ENCODE data around the gene DPEP3.

The DPEP3 gene

DNA sequence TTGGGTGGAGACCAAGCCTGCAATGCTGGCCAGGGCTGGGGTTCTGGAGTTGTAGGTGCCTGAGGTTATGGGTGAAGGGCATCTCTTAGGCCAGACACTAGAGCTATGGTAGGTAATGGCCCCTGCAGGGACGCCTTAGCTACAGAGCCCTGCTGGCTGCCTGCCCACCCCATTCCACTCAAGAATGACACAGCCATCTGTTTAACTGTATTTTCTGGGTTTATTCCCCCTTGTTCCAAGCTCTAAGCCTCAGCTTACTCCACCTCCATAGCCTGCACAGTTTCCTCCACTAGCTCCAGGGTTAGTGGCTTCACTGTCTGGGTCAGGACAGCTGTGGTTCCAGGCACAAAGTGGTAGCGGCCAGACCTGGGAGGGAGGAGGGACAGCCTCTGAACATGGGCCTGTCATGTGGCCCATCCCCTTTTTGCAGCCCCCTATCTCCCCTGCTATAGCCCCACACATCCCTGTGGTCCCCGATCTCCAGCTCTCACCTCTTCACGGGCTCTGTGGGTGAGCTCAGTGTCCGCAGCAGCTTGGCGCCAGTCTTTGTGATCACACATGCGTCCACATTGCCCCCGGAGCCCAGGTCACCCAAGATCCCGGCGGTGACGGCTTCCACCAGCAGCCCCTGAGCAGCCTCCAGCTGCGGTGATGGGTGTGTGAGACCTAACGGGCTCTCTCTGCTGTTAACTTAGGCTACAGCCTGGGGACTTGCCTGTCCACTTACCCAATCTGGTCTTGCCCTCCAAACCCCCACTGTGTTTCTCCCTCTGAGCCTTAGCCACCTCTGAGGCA lies 45.8 kb downstream of the DPEP3 start:
- no peaks in the 10 kb centered on the region for H3K9me3 ChIP-seq (ENCODE audit: insufficient read depth, low read depth, low read length)
- H3K36me3 ChIP-seq (ENCODE audit: insufficient read depth, low read length) = peaks cover 12% of the 10 kb centered on the region
- H3K27ac ChIP-seq (ENCODE audit: low read depth, low read length) = no peak overlapping the region
- H3K4me1 ChIP-seq (ENCODE audit: insufficient read depth, low read length) = peaks cover 4% of the 10 kb centered on the region; the same call in 1 of the 2 replicates
- peak overlapping the region; percentile 55 for H3K9ac ChIP-seq (ENCODE audit: low read depth, low read length)
- H3K4me3 ChIP-seq (ENCODE audit: low read length) = peak overlapping the region; percentile 87
- WGBS = 61% methylated on average over 13 of the region's 13 CpGs
- no peaks in the 10 kb centered on the region for H3K27me3 ChIP-seq (ENCODE audit: insufficient read depth, low read length)

DNA sequence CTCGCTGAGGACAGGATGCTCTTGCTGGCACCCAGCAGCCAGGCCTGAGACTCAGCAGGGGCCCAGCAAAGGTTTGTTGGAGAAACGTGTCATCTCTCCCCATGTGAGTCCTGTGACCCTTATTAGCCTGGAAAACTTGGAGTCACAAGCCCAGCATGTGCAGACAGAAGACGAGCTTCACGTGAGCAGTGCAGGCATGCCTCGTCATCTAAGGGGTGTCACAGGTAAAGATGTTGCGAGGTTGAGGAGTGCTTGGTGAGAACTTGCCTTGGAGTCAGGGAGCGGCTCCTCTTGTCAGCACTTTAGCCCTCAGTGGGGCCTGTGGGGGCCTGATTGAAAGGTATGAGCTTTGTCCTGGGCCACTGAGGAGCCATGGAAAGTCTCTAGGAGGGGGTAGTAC lies 46.5 kb downstream of the DPEP3 start:
- no peak overlapping the region for H3K27ac ChIP-seq (ENCODE audit: low read depth, low read length)
- H3K9ac ChIP-seq (ENCODE audit: low read depth, low read length) = no peak overlapping the region

DNA sequence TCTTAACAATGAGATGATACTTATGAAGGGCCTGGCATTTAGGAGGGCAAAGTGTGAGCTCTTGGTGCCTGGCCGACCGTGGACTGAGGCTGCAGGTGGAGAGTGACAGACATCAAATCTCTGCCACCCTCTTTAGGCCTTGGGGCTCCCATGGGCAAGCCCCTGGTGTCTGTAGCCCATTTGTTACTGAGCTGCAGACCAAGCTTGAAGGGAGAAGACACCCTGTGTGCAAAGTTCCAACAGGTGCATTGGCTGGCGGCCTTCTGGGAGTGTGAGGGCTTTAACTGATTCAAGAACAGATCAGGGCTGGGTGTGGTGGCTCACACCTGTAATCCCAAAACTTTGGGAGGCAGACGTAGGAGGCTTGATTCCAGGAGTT lies 47.8 kb downstream of the DPEP3 start:
- no peak overlapping the region for H3K4me3 ChIP-seq (ENCODE audit: low read length)
- no peak overlapping the region for H3K9ac ChIP-seq (ENCODE audit: low read depth, low read length)
- peaks cover 4% of the 10 kb centered on the region; the same call in 1 of the 2 replicates for H3K4me1 ChIP-seq (ENCODE audit: insufficient read depth, low read length)
- 99% methylated on average over 4 of the region's 4 CpGs for WGBS
- H3K27ac ChIP-seq (ENCODE audit: low read depth, low read length) = no peak overlapping the region
- H3K36me3 ChIP-seq (ENCODE audit: insufficient read depth, low read length) = peaks cover 16% of the 10 kb centered on the region
- H3K9me3 ChIP-seq (ENCODE audit: insufficient read depth, low read depth, low read length) = no peaks in the 10 kb centered on the region
- H3K27me3 ChIP-seq (ENCODE audit: insufficient read depth, low read length) = no peaks in the 10 kb centered on the region

More for the DNA sequence above, 46.5 kb downstream of the DPEP3 start:
- Histone ChIP-seq H3K9me3 (ENCODE audit: insufficient read depth, low read depth, low read length) (no peaks in the 10 kb centered on the region), H3K36me3 (ENCODE audit: insufficient read depth, low read length) (peaks cover 13% of the 10 kb centered on the region), H3K4me3 (ENCODE audit: low read length) (peak overlapping the region; percentile 87; the same call in 1 of the 2 replicates), H3K4me1 (ENCODE audit: insufficient read depth, low read length) (peaks cover 4% of the 10 kb centered on the region; the same call in 1 of the 2 replicates), H3K27me3 (ENCODE audit: insufficient read depth, low read length) (no peaks in the 10 kb centered on the region)
- WGBS = 92% methylated on average over 7 of the region's 7 CpGs

DNA sequence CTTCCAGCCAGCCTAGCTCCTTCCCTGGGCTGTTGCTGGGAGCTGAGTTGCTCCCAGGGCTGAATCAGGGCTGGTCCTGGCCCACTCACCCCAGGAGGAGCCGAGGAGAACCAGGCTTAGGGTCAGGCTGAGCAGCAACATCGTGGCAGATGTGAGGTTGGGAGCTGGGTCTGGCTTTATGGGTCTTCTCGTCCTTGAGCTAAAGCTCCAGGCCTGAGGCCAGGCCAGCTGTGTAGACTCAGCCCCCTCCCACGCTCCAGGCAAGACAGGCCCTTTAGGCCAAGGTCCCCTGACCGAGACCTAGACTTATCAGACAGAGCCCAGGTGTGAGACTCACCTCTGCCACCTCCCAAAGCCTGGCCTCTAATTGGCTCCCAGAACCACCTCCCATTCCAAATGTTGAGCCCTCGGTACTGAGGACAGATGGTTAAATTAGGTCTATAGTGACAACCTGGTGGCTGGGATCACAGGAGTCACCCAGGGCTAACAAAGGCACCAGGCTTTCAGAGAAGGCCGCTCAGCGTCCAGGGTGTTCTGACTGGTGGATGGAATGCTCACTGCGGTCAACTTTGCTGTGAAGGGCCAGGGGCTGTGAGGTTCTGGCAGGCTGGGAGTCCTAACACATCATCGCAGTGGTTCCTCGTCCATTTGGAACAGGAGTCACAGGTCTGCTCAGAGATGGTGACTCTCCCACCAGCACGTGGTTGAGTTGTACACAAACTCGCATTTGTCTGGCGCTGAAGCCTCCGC lies 48.4 kb downstream of the DPEP3 start, which contains the start of gene CTRL:
Gene CTRL (minus strand): TSS at position 151 of the 750 bp plus-strand sequence. CDS start 10 bp downstream, at position 141.
- peaks cover 18% of the 10 kb centered on the region for H3K36me3 ChIP-seq (ENCODE audit: insufficient read depth, low read length)
- no peak within 1 kb of the TSS for H3K27ac ChIP-seq (ENCODE audit: low read depth, low read length)
- H3K9me3 ChIP-seq (ENCODE audit: insufficient read depth, low read depth, low read length) = no peaks in the 10 kb centered on the region
- 92% methylated on average over 15 of the region's 15 CpGs for WGBS
- H3K9ac ChIP-seq (ENCODE audit: low read depth, low read length) = no peak within 1 kb of the TSS
- no peak within 1 kb of the TSS for H3K4me3 ChIP-seq (ENCODE audit: low read length)
- H3K4me1 ChIP-seq (ENCODE audit: insufficient read depth, low read length) = no peaks in the 10 kb centered on the region; the same call in 1 of the 2 replicates
- no peaks in the 10 kb centered on the region for H3K27me3 ChIP-seq (ENCODE audit: insufficient read depth, low read length)

DNA sequence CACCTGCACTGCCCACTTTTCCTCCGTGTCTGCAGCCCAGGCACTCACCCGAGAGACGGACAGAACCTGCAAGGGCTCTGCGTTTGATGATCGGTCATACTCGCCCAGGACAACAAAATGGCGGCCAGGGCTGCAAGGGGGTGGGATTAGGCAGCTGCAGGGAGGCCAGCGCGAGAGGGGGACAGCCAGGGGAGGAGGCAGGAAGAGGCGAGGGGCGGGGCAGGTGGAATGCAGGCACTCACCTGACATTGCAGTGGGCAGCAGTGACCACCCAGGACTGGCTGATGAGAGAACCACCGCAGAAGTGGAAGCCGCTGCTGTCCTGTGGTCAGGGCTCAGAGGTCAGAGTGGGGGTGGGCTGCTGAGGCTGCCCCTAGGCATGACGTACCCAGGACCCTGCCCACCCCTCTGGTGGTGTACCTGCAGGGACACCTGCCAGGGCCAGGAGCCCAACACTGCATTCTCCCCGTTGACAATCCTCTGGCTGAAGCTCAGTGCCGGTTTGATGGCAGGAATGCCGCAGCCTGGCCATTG lies 49.6 kb downstream of the DPEP3 start:
- WGBS = 92% methylated on average over 17 of the region's 17 CpGs
- no peak overlapping the region for H3K27ac ChIP-seq (ENCODE audit: low read depth, low read length)

DNA sequence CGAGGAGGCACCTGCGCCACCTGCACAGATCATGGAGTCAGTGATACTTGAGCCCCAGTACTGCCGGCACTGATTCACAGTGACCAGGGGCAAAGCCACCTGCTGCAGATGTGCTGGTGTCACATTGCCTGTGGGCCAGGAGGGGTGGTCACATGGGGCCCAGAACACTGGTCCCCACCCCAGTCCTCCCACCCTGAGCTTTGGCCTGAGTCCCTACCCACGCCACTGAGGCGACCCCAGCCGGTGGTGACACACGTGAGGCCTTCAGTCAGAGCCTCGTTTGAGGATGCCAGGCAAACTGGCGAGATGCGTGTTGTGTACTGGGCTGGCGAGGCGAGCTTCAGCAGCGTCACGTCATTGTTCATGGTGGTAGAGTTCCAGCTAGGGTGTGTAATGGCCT lies 50.1 kb downstream of the DPEP3 start:
- Histone ChIP-seq H3K4me1 (ENCODE audit: insufficient read depth, low read length) (no peaks in the 10 kb centered on the region; the same call in 1 of the 2 replicates), H3K4me3 (ENCODE audit: low read length) (no peak overlapping the region), H3K9ac (ENCODE audit: low read depth, low read length) (no peak overlapping the region), H3K27ac (ENCODE audit: low read depth, low read length) (no peak overlapping the region), H3K36me3 (ENCODE audit: insufficient read depth, low read length) (peaks cover 18% of the 10 kb centered on the region), H3K9me3 (ENCODE audit: insufficient read depth, low read depth, low read length) (no peaks in the 10 kb centered on the region), H3K27me3 (ENCODE audit: insufficient read depth, low read length) (no peaks in the 10 kb centered on the region)
- WGBS = 96% methylated on average over 14 of the region's 14 CpGs

More for the DNA sequence above, 49.6 kb downstream of the DPEP3 start:
- Histone ChIP-seq H3K36me3 (ENCODE audit: insufficient read depth, low read length) (peaks cover 18% of the 10 kb centered on the region), H3K4me1 (ENCODE audit: insufficient read depth, low read length) (no peaks in the 10 kb centered on the region; the same call in 1 of the 2 replicates), H3K4me3 (ENCODE audit: low read length) (no peak overlapping the region), H3K9ac (ENCODE audit: low read depth, low read length) (no peak overlapping the region), H3K27me3 (ENCODE audit: insufficient read depth, low read length) (no peaks in the 10 kb centered on the region), H3K9me3 (ENCODE audit: insufficient read depth, low read depth, low read length) (no peaks in the 10 kb centered on the region)

DNA sequence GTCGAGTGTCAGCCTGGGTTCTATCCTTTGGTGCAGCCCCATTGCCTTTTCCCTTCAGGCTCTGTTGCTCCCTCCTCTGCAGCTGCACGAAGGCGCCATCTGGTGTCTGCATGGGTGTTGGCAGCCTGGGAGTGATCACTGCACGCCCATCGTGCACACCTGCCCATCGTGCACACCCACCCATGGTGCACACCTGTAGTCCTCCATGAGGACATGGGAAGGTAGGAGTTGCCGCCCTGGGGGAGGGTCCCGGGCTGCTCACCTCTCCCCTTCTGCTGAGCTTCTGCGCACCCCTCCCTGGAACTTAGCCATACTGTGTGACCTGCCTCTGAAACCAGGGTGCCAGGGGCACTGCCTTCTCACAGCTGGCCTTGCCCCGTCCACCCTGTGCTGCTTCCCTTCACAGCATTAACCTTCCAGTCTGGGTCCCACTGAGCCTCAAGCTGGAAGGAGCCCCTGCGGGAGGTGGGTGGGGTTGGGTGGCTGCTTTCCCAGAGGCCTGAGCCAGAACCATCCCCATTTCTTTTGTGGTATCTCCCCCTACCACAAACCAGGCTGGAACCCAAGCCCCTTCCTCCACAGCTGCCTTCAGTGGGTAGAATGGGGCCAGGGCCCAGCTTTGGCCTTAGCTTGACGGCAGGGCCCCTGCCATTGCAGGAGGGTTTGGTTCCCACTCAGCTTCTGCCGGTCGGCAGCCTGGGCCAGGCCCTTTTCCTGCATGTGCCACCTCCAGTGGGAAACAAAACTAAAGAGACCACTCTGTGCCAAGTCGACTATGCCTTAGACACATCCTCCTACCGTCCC lies 51.5 kb downstream of the DPEP3 start:
- H3K27ac ChIP-seq (ENCODE audit: low read depth, low read length) = no peak overlapping the region
- WGBS = 62% methylated on average over 16 of the region's 16 CpGs

DNA sequence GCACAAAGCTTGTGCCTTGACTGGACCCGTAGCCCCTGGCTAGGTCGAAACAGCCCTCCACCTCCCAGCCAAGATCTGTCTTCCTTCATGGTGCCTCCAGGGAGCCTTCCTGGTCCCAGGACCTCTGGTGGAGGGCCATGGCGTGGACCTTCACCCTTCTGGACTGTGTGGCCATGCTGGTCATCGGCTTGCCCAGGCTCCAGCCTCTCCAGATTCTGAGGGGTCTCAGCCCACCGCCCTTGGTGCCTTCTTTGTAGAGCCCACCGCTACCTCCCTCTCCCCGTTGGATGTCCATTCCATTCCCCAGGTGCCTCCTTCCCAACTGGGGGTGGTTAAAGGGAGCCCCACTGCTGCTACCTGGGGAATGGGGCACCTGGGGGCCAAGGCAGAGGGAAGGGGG lies 52.2 kb downstream of the DPEP3 start:
- Histone ChIP-seq H3K27ac (ENCODE audit: low read depth, low read length) (no peak overlapping the region), H3K9ac (ENCODE audit: low read depth, low read length) (no peak overlapping the region), H3K27me3 (ENCODE audit: insufficient read depth, low read length) (no peaks in the 10 kb centered on the region), H3K36me3 (ENCODE audit: insufficient read depth, low read length) (peaks cover 12% of the 10 kb centered on the region), H3K9me3 (ENCODE audit: insufficient read depth, low read depth, low read length) (no peaks in the 10 kb centered on the region), H3K4me1 (ENCODE audit: insufficient read depth, low read length) (no peaks in the 10 kb centered on the region), H3K4me3 (ENCODE audit: low read length) (no peak overlapping the region)
- WGBS = 90% methylated on average over 7 of the region's 7 CpGs

More for the DNA sequence above, 51.5 kb downstream of the DPEP3 start:
- H3K27me3 ChIP-seq (ENCODE audit: insufficient read depth, low read length) = no peaks in the 10 kb centered on the region
- no peaks in the 10 kb centered on the region for H3K9me3 ChIP-seq (ENCODE audit: insufficient read depth, low read depth, low read length)
- no peak overlapping the region for H3K4me3 ChIP-seq (ENCODE audit: low read length)
- peaks cover 16% of the 10 kb centered on the region for H3K36me3 ChIP-seq (ENCODE audit: insufficient read depth, low read length)
- H3K9ac ChIP-seq (ENCODE audit: low read depth, low read length) = no peak overlapping the region
- H3K4me1 ChIP-seq (ENCODE audit: insufficient read depth, low read length) = no peaks in the 10 kb centered on the region

DNA sequence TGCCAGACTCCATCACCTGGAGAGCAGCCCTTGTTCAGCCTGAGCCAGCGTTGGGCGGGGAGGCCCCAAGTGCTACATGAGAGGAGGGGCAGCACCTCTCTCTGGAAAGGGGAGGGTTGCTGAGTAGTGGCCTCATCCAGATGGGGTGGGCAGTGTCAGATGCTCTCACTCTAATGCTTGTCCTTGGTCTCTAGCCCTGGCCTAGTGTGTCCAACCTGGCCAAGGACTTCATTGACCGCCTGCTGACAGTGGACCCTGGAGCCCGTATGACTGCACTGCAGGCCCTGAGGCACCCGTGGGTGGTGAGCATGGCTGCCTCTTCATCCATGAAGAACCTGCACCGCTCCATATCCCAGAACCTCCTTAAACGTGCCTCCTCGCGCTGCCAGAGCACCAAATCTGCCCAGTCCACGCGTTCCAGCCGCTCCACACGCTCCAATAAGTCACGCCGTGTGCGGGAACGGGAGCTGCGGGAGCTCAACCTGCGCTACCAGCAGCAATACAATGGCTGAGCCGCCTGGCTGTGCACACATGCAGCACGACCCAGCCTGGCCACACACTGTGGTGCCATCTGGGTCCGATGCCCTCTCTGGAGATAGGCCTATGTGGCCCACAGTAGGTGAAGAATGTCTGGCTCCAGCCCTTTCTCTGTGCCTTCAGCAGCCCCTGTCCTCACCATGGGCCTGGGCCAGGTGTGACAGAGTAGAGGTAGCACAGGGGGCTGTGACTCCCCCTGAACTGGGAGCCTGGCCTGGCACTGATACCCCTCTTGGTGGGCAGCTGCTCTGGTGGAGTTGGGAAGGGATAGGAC lies 53.0 kb downstream of the DPEP3 start:
- Histone ChIP-seq H3K27ac (ENCODE audit: low read depth, low read length) (no peak overlapping the region), H3K4me1 (ENCODE audit: insufficient read depth, low read length) (no peaks in the 10 kb centered on the region), H3K9ac (ENCODE audit: low read depth, low read length) (no peak overlapping the region), H3K4me3 (ENCODE audit: low read length) (no peak overlapping the region), H3K27me3 (ENCODE audit: insufficient read depth, low read length) (no peaks in the 10 kb centered on the region), H3K36me3 (ENCODE audit: insufficient read depth, low read length) (peaks cover 12% of the 10 kb centered on the region), H3K9me3 (ENCODE audit: insufficient read depth, low read depth, low read length) (no peaks in the 10 kb centered on the region)
- 95% methylated on average over 22 of the region's 22 CpGs for WGBS

DNA sequence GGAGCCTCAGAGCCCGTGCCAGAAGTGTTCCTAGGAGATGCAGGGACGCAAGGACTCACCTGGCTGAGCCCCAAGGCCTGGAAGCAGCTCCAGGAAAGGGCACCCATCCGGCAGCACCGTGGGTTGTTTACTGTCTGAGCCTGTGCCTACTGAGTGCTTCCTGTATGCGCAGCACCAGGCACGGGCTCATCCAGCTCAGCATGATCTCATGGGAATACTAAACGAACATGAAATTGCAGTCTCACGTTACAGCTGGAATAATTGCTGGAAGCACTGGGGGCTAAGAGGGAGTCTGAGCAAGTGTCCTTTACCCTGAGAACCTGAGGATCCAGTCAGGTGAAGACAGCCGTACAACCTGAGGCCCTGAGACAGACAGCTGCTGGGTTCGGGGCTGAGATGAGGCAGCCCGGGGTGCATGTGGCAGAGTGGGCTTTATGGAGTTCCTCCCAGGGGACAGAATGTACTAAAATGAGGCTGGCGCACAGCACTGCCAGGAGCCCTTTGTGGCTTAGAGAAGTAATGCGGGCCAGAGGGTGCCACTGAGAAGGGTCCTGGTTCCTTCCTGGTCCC lies 54.0 kb downstream of the DPEP3 start:
- no peaks in the 10 kb centered on the region for H3K27me3 ChIP-seq (ENCODE audit: insufficient read depth, low read length)
- no peaks in the 10 kb centered on the region for H3K4me1 ChIP-seq (ENCODE audit: insufficient read depth, low read length)
- H3K36me3 ChIP-seq (ENCODE audit: insufficient read depth, low read length) = peaks cover 12% of the 10 kb centered on the region
- no peak overlapping the region for H3K9ac ChIP-seq (ENCODE audit: low read depth, low read length)
- no peak overlapping the region for H3K4me3 ChIP-seq (ENCODE audit: low read length)
- no peaks in the 10 kb centered on the region for H3K9me3 ChIP-seq (ENCODE audit: insufficient read depth, low read depth, low read length)
- 84% methylated on average over 13 of the region's 13 CpGs for WGBS
- no peak overlapping the region for H3K27ac ChIP-seq (ENCODE audit: low read depth, low read length)

Measured in HUES64 (cell line).